ENCODE data around the gene CLASRP. TPM values are rescaled to one million over a fixed set of nuclear protein-coding genes. Genes with fewer than 3 reads are reported as not detected.

Gene CLASRP
- total and polyA plus RNA-seq, 9 of the 15 experiments (the other 6 are each of a cell fraction or from before 2014, with no cell fraction given), result 0.94 to 86.3 (median 44.0) TPM

- Histone ChIP-seq H2AFZ (ENCODE audit: low read depth, low read length) (peak overlapping the region; percentile 80), H3K9me1 (ENCODE audit: control insufficient read depth, insufficient read depth, low read length) (no peaks in the 10 kb centered on the region), H3K27ac (ENCODE audit: extremely low read depth, low read depth, low read length) (peak overlapping the region; percentile 79), H3K4me2 (ENCODE audit: insufficient read depth, low read length) (peak overlapping the region; percentile 74), H3K9ac (ENCODE audit: insufficient read depth in 1 of 2, low read depth in 2 of 2, low read length in 2 of 2) (peak overlapping the region; percentile 43 to 92; a peak in 3 of 4 replicates), H3K36me3 (ENCODE audit: control insufficient read depth, insufficient read depth, low read length) (peaks cover 32% of the 10 kb centered on the region; the same call in 2 of the 3 replicates), H3K79me2 (ENCODE audit: control insufficient read depth, insufficient read depth, low read length) (peaks cover 58% of the 10 kb centered on the region), H3K4me3 (peak overlapping the region; percentile 77), H3K9me3 (replicated peaks; ENCODE audit: control insufficient read depth, insufficient read depth, low read depth, low read length) (no peaks in the 10 kb centered on the region), H3K27me3 (ENCODE audit: control insufficient read depth in 2 of 2, insufficient read depth in 2 of 2, low read length in 2 of 2) (no peaks in the 10 kb centered on the region), H4K20me1 (replicated peaks; ENCODE audit: control insufficient read depth, insufficient read depth, low read length) (peaks cover 3% of the 10 kb centered on the region; the same call in 1 of the 2 replicates), H3K4me1 (replicated peaks in 1 of 2; ENCODE audit: control insufficient read depth in 2 of 2, insufficient read depth in 2 of 2, low read length in 2 of 2) (peaks cover 25 to 51% of the 10 kb centered on the region in 2 experiments)
- intact Hi-C loops (cut with micrococcal nuclease), result no loop called here
- no peak for ATAC-seq
- in situ Hi-C loops (cut with MboI), result no loop called here
- ChIA-PET CTCF (ENCODE audit: low intra/inter-chr PET ratio) (no interaction called here), POLR2A (interaction anchor here (0.7 kb wide), 1 partner anchor 91 kb away, joined by 3 read pairs; no protein-coding TSS in a partner anchor)
- WGBS (ENCODE audit: insufficient coverage, low coverage, missing lambda C conversion rate), result 59% methylated on average over 15 of the region's 15 CpGs
- no peak for FAIRE-seq
- BruUV-seq (replicated peaks), result no TSS peak
- peak in 1 of 4 experiments; percentile 45 for DNase-seq (ENCODE audit: extremely low read depth in 1 of 4, low spot score in 3 of 4)
- TF ChIP-seq CEBPB (tag; IDR thresholded peaks at IDR 0.05) (peak; percentile 19; the same call in 1 of the 2 replicates), ERF (CRISPR knock-in tag; IDR thresholded peaks at IDR 0.05) (no peak), RUNX1 (IDR thresholded peaks at IDR 0.05; ENCODE audit: low read depth) (no peak), GTF2E2 (tag; IDR thresholded peaks at IDR 0.05) (no peak), IRF1 (CRISPR knock-in tag; IDR thresholded peaks at IDR 0.05; ENCODE audit: borderline replicate concordance) (no peak), TRIM24 (IDR thresholded peaks at IDR 0.05) (0 out of 4 replicates have a peak, but pooled peaks of 1 of the 2 experiments have one; percentile 17), STAT5A (IDR thresholded peaks at IDR 0.05; ENCODE audit: borderline replicate concordance, low read length) (no peak), DNMT1 (IDR thresholded peaks at IDR 0.05) (no peak), BCLAF1 (IDR thresholded peaks at IDR 0.05; ENCODE audit: borderline replicate concordance in 1 of 2, control insufficient read depth in 1 of 2, low read depth in 2 of 2, low read length in 1 of 2) (no peak), ZNF766 (CRISPR knock-in tag; conservative IDR thresholded peaks at IDR 0.05) (no peak), NFIC (IDR thresholded peaks at IDR 0.05) (no peak), NR2F6 (CRISPR knock-in tag; IDR thresholded peaks at IDR 0.05) (no peak), PATZ1 (CRISPR knock-in tag; IDR thresholded peaks at IDR 0.05; ENCODE audit: borderline replicate concordance) (no peak), SLC30A9 (CRISPR knock-in tag; IDR thresholded peaks at IDR 0.05) (no peak), SMARCA5 (IDR thresholded peaks at IDR 0.05) (no peak), TRIM28 (IDR thresholded peaks at IDR 0.05) (no peak), KDM5B (IDR thresholded peaks at IDR 0.05; ENCODE audit: insufficient replicate concordance, low read depth, low read length) (no peak)
These were observed 38.2 kb downstream of the CLASRP start for GRCh38 chr19:45076851-45077730.
